NCI-H446 treated with DMSO at 0.1 percent for 48 hours (cell line): Measurements from ENCODE around the gene CLSTN2.

Experiments
- DNase-seq: peaks from one replicate; lab custom pipeline; 2025; lab: John Stamatoyannopoulos, UW

Gene CLSTN2

GRCh38 chr3:140595295-140595694, 660.3 kb downstream of the CLSTN2 start:
- DNase-seq: no peak

GRCh38 chr3:140597364-140597763, 662.4 kb downstream of the CLSTN2 start:
- no peak for DNase-seq

- no peak for DNase-seq
Measured at GRCh38 chr3:140597792-140598191, 662.8 kb downstream of the CLSTN2 start.

GRCh38 chr3:140599009-140599408, 664.0 kb downstream of the CLSTN2 start:
- no peak for DNase-seq

DNA sequence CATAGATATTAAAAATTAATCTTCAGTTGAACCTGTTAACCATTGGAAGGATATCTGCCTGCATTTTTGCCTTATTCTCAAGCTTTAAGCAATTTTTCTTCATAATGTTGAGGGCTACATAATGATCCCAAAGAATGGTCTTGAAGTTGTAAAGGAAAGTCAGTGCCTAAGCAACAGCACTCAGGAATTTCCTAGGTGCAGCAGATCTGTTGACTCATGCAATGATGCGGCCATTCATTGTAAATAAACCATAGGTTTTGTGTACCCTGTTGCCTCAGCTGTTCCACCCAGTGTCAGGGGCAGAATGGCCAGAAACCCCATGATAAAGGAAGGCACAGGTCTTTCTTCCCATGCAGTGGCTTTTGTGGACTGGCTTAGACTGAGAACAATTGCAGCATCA, 664.5 kb downstream of the CLSTN2 start:
- no peak for DNase-seq

DNA sequence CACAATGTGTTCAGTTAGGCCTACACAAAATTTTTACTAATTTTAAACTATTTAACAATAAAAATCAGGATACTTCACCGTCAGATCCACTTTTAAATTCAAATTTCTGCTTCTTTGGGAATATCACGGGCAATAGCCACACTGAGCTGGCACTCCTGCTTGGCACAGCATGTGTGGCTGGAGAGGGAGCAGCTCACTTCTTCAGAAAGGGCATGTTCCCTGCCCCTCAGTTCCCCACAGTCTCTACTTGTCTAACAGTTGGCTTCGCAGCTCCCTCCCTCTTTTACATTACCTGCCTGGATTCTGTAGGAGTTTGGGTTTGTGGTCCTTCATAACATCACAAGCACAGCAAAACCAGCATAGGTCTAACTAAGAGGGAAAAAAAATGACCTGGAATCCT, 666.9 kb downstream of the CLSTN2 start:
- no peak for DNase-seq

- no peak for DNase-seq
Measured at GRCh38 chr3:140602781-140603180, 667.8 kb downstream of the CLSTN2 start.

DNA sequence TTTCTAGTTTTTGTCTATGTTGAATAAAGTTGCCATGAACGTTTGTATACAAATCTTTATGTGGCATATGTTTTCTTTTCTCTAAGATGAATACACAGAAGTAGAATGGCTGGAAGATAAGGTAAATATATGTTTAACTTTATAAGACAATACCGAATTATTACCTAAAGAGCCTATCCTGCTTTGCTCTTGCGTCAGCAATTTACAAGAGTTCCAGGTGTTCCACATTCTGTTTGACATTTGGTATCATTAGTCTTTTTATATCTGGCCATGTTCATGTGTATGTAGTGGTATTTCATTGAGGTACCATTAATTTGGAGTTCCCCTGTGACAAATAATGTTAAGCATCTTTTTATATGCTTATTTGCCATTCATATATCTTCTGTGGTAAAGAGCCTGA, 668.8 kb downstream of the CLSTN2 start:
- DNase-seq: no peak

DNA sequence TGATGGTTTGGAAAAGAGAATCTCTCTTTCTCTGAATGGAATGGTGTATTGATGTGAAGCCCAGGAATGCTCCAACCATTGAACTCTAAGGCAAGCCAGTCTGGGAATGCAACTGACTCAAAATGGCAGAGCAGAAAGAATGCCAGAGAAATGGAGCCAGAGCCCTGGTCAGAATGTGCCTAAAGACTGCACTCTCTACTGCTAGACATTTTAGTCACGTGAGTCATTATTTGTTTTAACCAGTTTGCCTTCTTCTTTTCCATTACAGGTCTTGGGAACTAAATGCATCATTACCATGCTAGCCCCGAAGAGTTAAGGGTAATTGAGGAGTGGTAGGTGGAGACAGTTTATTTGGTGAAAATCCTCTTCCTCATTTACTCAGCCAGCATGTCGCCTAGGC, 675.6 kb downstream of the CLSTN2 start:
- no peak for DNase-seq

DNA sequence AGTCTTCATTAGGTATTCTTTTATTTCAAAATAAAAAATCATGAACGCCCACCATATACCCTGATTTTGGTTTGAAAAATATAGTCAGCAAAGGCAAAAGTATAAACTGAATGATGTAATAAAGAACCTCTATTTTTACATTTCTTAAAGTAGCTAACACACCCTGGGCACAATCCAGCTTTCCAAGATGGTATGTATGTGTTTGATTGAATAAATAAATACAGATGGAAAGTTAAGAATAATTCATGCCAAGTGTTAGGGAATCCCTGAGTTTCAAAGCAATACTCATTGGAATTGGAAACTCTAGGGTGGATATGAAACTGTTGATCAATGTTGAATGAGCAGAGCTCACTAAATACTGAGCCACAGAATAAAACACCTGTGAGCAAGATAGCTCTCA, 679.0 kb downstream of the CLSTN2 start:
- no peak for DNase-seq

- no peak for DNase-seq
Measured at GRCh38 chr3:140617135-140617534, 682.1 kb downstream of the CLSTN2 start.

- no peak for DNase-seq
Measured at GRCh38 chr3:140626856-140627255, 691.9 kb downstream of the CLSTN2 start.
